NB4 (cell line): ENCODE results near the gene BOC.

ENCODE experiments used
- DNase-seq: peaks from one replicate; pipeline ENCODE4 v3.0.0; 2010; ENCODE audit warnings: low read depth
- H3K4me3 ChIP-seq: one replicate; pipeline ENCODE4 v1.5.1; 2011; ENCODE audit warnings: mild to moderate bottlenecking, low read depth, low read length, moderate library complexity
- MAX ChIP-seq: IDR thresholded peaks from 2 replicates; pipeline ENCODE4 v1.6.1; 2011; ENCODE audit warnings: low read depth, low read length
- MYC ChIP-seq: IDR thresholded peaks from 2 replicates; pipeline ENCODE4 v1.6.1; 2011; ENCODE audit warnings: low read depth, low read length
- POLR2A ChIP-seq: IDR thresholded peaks from 2 replicates; pipeline ENCODE4 v1.6.1; 2011; ENCODE audit warnings: mild to moderate bottlenecking; ENCODE audit not compliant: insufficient read length; ENCODE audit errors: extremely low read depth
- TF ChIP-seq, protein P1 (sequence below): IDR thresholded peaks from one replicate; pipeline ENCODE4 v1.5.1; 2012; ENCODE audit warnings: low read depth, low read length

The BOC gene

GRCh38 chr3:113233497-113233896 lies 22.1 kb downstream of the BOC start:
- TF ChIP-seq MAX, result no peak
- TF ChIP-seq POLR2A, result no peak
- TF ChIP-seq MYC, result no peak
- TF ChIP-seq, protein P1, sequence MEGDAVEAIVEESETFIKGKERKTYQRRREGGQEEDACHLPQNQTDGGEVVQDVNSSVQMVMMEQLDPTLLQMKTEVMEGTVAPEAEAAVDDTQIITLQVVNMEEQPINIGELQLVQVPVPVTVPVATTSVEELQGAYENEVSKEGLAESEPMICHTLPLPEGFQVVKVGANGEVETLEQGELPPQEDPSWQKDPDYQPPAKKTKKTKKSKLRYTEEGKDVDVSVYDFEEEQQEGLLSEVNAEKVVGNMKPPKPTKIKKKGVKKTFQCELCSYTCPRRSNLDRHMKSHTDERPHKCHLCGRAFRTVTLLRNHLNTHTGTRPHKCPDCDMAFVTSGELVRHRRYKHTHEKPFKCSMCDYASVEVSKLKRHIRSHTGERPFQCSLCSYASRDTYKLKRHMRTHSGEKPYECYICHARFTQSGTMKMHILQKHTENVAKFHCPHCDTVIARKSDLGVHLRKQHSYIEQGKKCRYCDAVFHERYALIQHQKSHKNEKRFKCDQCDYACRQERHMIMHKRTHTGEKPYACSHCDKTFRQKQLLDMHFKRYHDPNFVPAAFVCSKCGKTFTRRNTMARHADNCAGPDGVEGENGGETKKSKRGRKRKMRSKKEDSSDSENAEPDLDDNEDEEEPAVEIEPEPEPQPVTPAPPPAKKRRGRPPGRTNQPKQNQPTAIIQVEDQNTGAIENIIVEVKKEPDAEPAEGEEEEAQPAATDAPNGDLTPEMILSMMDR, result no peak
- no peak for DNase-seq
- no peak overlapping the region for H3K4me3 ChIP-seq

GRCh38 chr3:113234028-113234427 lies 22.7 kb downstream of the BOC start:
- TF ChIP-seq, protein P1, result no peak
- no peak for TF ChIP-seq MAX
- TF ChIP-seq POLR2A, result no peak
- no peak for TF ChIP-seq MYC
- DNase-seq, result no peak

DNA sequence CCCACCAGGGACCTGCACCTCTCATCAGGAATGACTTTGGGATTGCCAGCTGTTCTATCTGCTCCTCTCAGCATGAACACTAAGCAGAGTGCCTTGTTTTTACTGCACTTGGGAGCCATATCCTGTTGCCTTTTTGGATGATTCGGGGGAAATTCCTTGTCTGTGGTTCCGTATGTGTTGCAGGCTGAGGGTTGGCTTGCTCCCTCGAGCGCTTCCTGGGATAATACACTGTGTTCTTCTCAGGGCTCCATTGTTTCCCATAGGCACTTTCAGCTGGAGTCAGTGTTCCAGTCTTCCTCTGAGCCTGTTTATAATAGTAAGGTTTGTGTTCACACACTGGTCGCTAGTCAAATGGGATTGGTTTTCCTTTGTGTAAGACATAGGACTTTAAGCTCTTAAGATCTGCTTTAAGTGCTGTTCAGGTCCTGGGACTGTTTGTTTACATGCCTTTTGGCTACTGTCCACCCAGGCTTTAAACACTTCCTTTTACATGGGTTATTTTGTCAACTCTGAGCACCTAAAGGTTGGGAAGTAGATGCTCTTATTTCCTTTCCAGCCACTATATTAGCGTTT lies 23.4 kb downstream of the BOC start:
- no peak for DNase-seq
- TF ChIP-seq, protein P1, result no peak
- TF ChIP-seq MAX (no peak), POLR2A (no peak), MYC (no peak)

More at GRCh38 chr3:113234028-113234427, 22.7 kb downstream of the BOC start:
- no peak overlapping the region for H3K4me3 ChIP-seq

GRCh38 chr3:113238503-113238902 lies 27.1 kb downstream of the BOC start:
- no peak for DNase-seq

More for the DNA sequence above, 23.4 kb downstream of the BOC start:
- H3K4me3 ChIP-seq, result no peak overlapping the region

DNA sequence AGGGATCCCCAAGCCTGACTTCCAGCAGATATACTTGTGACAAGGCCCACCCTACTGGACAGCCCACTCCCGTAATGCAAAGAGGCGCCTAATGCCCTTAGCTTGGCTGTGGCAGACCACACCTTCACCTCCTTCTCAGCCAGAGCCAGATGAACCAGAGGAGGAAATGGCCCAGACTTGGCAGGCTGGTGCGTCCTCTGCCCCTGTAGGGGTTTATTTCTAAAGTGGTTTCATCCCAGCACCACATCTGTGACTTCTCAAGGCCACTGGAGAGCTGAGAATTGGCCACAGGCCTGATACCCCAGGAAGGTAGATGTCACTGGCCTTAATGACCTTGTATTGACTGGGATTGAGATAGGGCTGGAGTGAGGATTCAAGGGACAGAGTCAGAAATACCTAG lies 29.5 kb downstream of the BOC start:
- no peak for TF ChIP-seq POLR2A
- TF ChIP-seq MAX, result no peak
- TF ChIP-seq, protein P1, result no peak
- no peak for DNase-seq
- no peak overlapping the region for H3K4me3 ChIP-seq

More at GRCh38 chr3:113238503-113238902, 27.1 kb downstream of the BOC start:
- TF ChIP-seq MAX (no peak), POLR2A (no peak), MYC (no peak)
- TF ChIP-seq, protein P1, result no peak
- no peak overlapping the region for H3K4me3 ChIP-seq
